Gastroesophageal sphincter (tissue), 4 donors: ENCODE measurements around the gene SBNO1. TPM values are rescaled to one million over a fixed set of nuclear protein-coding genes. Genes with fewer than 3 reads are reported as not detected.

Source experiments
- ATAC-seq: fragments of 150-250 bp; one replicate; pipeline ENCODE4 v1.9.1; 2016; ENCODE audit warnings: mild to moderate bottlenecking, moderate library complexity
- H3K27ac ChIP-seq, 4 donors: fragments of 200-600 bp; sonication (generic) in 3 of 4; 1 replicate in 3 of 4; 2 replicates in 1 of 4; pipeline ENCODE4 v1.5.1; 2016 to 2019
- H3K27me3 ChIP-seq: fragments of 200-600 bp; sonication (generic); one replicate; pipeline ENCODE4 v1.5.1; 2019
- H3K36me3 ChIP-seq, 2 donors: fragments of 200-600 bp; sonication (generic); one replicate each; pipeline ENCODE4 v1.5.1; 2019; ENCODE audit warnings: control low read depth in 1 of 2
- H3K4me1 ChIP-seq, 3 donors: fragments of 200-600 bp; sonication (generic); 1 replicate in 2 of 3; 2 replicates in 1 of 3; pipeline ENCODE4 v1.5.1; 2016 to 2019; ENCODE audit warnings: control low read depth in 2 of 3
- H3K4me3 ChIP-seq, 2 donors: fragments of 200-600 bp; sonication (generic); one replicate each; pipeline ENCODE4 v1.5.1; 2019; ENCODE audit warnings: mild to moderate bottlenecking in 1 of 2, moderate library complexity in 1 of 2
- H3K9me3 ChIP-seq, 3 donors: fragments of 200-600 bp; sonication (generic); one replicate each; pipeline ENCODE4 v1.5.1; 2017 to 2019; ENCODE audit warnings: control low read depth in 2 of 3
- EP300 ChIP-seq: sonication (generic); formaldehyde crosslinking; IDR thresholded peaks from one replicate; pipeline ENCODE4 v1.6.1; 2017; ENCODE audit warnings: antibody characterized with exemption, mild to moderate bottlenecking
- POLR2A ChIP-seq, 2 donors: fragments of 450-650 bp; IDR thresholded peaks; one replicate each; pipeline ENCODE4 v1.6.1; 2017; ENCODE audit warnings: antibody characterized with exemption in 2 of 2, mild to moderate bottlenecking in 2 of 2, moderate library complexity in 1 of 2
- POLR2AphosphoS5 ChIP-seq: sonication (generic); formaldehyde crosslinking; IDR thresholded peaks from one replicate; pipeline ENCODE4 v1.6.1; 2017; ENCODE audit warnings: antibody characterized with exemption
- WGBS, 2 donors: methylation state at CpG; one replicate each; pipeline ENCODE4 v1.1.5; 2018; ENCODE audit warnings: low coverage in 1 of 2; 5-methylcytosine and 5-hydroxymethylcytosine counted together
- total RNA-seq, 4 donors: library from RNA; depleted of rRNA; stranded (reverse); fragments of >200 nt; gene quantifications; one replicate each; pipeline ENCODE4 v1.1.0, GENCODE V29; 2016
- TF ChIP-seq, protein P1 (sequence below), 4 experiments: fragments of 200-600 bp in 2 of 4; fragments of 450-650 bp in 2 of 4; sonication (generic) in 1 of 4; IDR thresholded peaks; one replicate each; pipeline ENCODE4 v1.5.1; 2017 to 2019; ENCODE audit warnings: antibody characterized with exemption in 4 of 4, mild to moderate bottlenecking in 2 of 4, moderate library complexity in 2 of 4

SBNO1 gene
- total RNA-seq, 4 donors from 2014 or later, result 25.3 to 35.7 (median 33.2) TPM

DNA sequence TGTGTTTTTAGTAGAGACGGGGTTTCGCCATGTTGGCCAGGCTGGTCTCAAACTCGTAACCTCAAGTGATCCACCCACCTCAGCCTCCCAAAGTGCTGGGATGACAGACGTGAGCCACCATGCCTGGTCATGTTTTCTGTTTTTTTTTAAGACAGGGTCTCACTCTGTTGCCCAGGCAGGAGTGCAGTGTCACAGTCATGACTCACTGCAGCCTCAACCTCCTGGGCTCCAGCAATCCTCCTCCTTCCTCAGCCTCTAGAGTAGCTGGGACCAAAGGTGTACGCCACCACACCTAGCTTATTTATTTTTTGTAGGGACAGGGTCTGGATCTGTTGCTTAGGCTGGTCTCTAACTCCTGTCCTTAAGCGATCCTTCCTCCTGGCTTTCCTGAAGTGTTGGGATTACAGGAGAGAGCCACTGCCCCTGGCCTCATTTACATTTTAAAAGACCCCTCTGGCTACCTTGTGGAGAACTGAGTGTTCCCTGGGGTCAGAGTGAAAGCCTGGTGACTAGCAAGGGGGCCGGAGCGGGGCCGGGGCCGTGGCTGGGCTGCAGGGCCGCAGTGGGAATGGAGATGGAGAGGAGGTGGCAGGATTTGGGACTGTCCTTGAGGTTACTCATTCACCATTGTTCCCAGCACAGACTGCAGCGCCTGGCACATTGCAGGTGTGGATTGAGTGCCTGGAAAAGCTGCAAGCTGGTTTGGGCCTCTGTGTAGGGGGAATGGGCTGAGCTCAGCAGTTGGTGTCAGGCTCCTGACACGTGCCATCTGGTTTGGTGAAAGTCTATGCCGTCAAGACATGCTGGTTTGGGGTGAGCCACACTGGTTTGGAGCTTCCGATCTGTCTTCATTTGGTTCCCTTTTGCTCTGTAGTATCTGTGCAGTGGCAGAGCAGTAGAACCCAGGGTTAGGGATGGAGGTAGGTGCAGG, 37.4 kb upstream of the SBNO1 start:
- 56 to 61% methylated on average over 3 to 7 of the region's 15 CpGs for WGBS, 2 donors
- H3K27me3 ChIP-seq, result no peaks in the 10 kb centered on the region
- no peak for TF ChIP-seq POLR2A (IDR thresholded peaks at IDR 0.05)
- TF ChIP-seq, protein P1, sequence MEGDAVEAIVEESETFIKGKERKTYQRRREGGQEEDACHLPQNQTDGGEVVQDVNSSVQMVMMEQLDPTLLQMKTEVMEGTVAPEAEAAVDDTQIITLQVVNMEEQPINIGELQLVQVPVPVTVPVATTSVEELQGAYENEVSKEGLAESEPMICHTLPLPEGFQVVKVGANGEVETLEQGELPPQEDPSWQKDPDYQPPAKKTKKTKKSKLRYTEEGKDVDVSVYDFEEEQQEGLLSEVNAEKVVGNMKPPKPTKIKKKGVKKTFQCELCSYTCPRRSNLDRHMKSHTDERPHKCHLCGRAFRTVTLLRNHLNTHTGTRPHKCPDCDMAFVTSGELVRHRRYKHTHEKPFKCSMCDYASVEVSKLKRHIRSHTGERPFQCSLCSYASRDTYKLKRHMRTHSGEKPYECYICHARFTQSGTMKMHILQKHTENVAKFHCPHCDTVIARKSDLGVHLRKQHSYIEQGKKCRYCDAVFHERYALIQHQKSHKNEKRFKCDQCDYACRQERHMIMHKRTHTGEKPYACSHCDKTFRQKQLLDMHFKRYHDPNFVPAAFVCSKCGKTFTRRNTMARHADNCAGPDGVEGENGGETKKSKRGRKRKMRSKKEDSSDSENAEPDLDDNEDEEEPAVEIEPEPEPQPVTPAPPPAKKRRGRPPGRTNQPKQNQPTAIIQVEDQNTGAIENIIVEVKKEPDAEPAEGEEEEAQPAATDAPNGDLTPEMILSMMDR (IDR thresholded peaks at IDR 0.05), result no peak
- TF ChIP-seq EP300, result no peak
- no peak for TF ChIP-seq POLR2AphosphoS5
- no peak overlapping the region for H3K4me3 ChIP-seq
- H3K36me3 ChIP-seq, result peaks cover 0 to 74% of the 10 kb centered on the region in 2 donors
- no peak for ATAC-seq
- peaks cover 0 to 58% (median 25%) of the 10 kb centered on the region in 3 donors for H3K4me1 ChIP-seq
- peak overlapping the region in 3 of 4 donors; percentile 48 to 55 (median 54) for H3K27ac ChIP-seq
- no peaks in the 10 kb centered on the region for H3K9me3 ChIP-seq

DNA sequence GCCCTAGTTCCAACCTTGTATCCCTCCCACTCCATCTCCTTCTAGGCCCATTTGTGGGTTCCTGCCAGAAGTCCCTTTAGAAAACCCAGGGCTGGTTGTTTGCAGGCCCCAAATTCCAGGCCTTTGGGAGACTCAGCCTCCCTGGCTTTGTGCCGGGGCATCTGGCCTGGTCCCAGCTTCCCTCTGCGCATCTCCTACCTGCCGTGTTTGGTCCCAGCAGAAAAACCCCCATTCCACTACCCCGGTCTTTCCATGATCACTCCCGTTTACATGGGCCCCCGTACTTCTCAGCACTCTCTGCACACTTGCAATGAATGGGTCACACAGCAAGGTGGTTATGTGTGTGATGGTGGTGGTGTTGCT, 34.6 kb upstream of the SBNO1 start:
- ATAC-seq, result no peak
- Histone ChIP-seq H3K9me3 (no peaks in the 10 kb centered on the region), H3K27ac (peak overlapping the region; percentile 25 to 90 (median 84)), H3K27me3 (no peaks in the 10 kb centered on the region), H3K4me3 (peak overlapping the region in 1 of 2 donors; percentile 10), H3K36me3 (peaks cover 0 to 74% of the 10 kb centered on the region in 2 donors), H3K4me1 (peaks cover 0 to 82% (median 30%) of the 10 kb centered on the region in 3 donors)
- WGBS, 2 donors, result 37 to 90% methylated on average over 2 to 5 of the region's 6 CpGs
- TF ChIP-seq EP300, result no peak
- no peak for TF ChIP-seq POLR2AphosphoS5

DNA sequence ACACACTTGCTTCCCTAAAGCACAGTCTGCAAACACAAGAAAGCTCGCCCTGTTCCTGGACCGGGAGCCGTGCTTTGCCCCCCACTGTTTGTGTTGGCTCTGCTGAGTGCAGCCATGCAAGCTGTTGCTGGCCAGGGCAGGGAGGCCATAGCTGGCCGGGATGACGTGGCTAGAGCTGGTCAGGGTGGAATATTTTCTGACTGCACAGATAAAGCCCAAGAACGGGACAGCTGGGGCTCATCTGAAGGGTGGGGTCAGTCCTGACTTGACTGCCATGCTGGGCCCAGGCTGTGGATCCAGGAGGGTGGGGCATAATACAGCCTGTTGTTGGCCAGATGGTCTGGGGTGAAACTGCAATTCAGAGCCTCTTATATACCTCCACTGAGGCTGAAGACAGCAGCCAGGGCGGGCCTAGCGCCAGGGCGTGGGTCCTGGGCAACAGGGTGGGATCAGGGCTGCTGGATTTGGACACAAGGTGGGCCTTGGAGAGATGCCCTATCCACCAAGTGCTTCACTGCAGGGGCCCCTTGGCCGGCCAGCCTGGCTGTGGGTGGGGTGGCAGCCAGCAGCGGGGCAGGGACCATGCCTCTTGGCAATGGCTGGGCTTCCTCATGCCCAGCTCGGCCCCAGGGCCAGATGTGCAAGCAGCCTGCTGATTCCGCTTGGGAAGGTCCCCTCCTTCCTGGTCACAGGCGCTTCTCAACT, 34.1 kb upstream of the SBNO1 start:
- peaks cover 0 to 80% (median 30%) of the 10 kb centered on the region in 3 donors for H3K4me1 ChIP-seq
- 0 to 25% methylated on average over 3 to 4 of the region's 14 CpGs for WGBS, 2 donors
- H3K27me3 ChIP-seq, result no peaks in the 10 kb centered on the region
- peak overlapping the region; percentile 25 to 90 (median 84) for H3K27ac ChIP-seq
- ATAC-seq, result peak; percentile 84
- peak overlapping the region in 1 of 2 donors; percentile 10 for H3K4me3 ChIP-seq
- H3K9me3 ChIP-seq, result no peaks in the 10 kb centered on the region
- H3K36me3 ChIP-seq, result peaks cover 0 to 72% of the 10 kb centered on the region in 2 donors
- TF ChIP-seq EP300 (no peak), POLR2AphosphoS5 (peak; percentile 9)

DNA sequence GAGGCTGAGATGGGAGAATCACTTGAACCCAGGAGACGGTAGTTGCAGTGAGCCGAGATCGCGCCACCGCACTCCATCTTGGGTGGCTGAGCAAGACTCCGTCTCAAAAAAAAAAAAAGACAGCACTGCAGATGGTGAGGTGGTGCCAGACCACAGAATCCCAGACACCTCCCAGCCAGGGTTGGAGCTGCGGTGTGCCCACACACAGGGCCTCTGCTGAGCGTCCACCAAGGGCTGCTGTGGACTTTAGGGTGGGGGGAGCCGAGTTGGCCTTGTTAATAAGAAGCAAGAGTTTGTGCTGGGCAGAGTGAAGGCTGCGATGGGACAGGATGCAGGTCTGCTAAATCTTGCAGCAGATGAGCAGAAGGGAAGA, 33.5 kb upstream of the SBNO1 start:
- ATAC-seq, result no peak
- 52 to 74% methylated on average over 3 to 5 of the region's 10 CpGs for WGBS, 2 donors
- Histone ChIP-seq H3K4me1 (peaks cover 0 to 80% (median 30%) of the 10 kb centered on the region in 3 donors), H3K27me3 (no peaks in the 10 kb centered on the region), H3K4me3 (peak overlapping the region in 1 of 2 donors; percentile 10), H3K9me3 (no peaks in the 10 kb centered on the region), H3K36me3 (peaks cover 0 to 72% of the 10 kb centered on the region in 2 donors), H3K27ac (peak overlapping the region; percentile 7 to 90 (median 84))
- TF ChIP-seq POLR2AphosphoS5 (no peak), POLR2A (IDR thresholded peaks at IDR 0.05) (no peak), EP300 (no peak)
- TF ChIP-seq, protein P1 (IDR thresholded peaks at IDR 0.05), result no peak

DNA sequence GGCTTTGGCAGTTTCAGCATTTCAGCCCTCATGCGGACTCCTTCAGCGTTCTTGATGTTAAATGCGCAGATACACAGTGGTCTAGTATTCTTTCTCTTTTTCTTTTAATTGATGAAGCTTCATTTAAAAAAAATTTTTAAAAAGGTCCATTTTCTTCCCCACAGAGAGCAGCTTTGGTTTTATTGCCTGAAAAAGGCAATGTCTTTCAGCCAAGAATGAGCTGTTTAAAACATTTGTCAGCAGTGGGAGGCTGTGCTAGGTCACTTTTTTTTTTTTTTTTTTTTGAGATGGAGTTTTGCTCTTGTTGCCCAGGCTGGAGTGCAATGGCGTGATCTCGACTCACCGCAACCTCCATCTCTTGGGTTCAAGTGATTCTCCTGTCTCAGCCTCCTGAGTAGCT, 32.8 kb upstream of the SBNO1 start:
- ATAC-seq, result no peak
- H3K4me3 ChIP-seq, result peak overlapping the region in 1 of 2 donors; percentile 7
- 60 to 70% methylated on average over 1 to 4 of the region's 6 CpGs for WGBS, 2 donors
- H3K36me3 ChIP-seq, result peaks cover 0 to 72% of the 10 kb centered on the region in 2 donors
- no peaks in the 10 kb centered on the region for H3K27me3 ChIP-seq
- TF ChIP-seq, protein P1 (IDR thresholded peaks at IDR 0.05), result no peak
- no peak for TF ChIP-seq EP300
- TF ChIP-seq POLR2AphosphoS5, result no peak
- no peak for TF ChIP-seq POLR2A (IDR thresholded peaks at IDR 0.05)
- peaks cover 0 to 80% (median 30%) of the 10 kb centered on the region in 3 donors for H3K4me1 ChIP-seq
- H3K9me3 ChIP-seq, result no peaks in the 10 kb centered on the region
- H3K27ac ChIP-seq, result peak overlapping the region; percentile 55 to 90 (median 84)
